H1 (cell line): ENCODE results near the gene TECPR2. TPM values are rescaled to one million over a fixed set of nuclear protein-coding genes. Genes with fewer than 3 reads are reported as not detected.

Experiments used
- CTCF ChIA-PET: fragments of 300-600 bp; sonication (Branson Sonifier 250); formaldehyde crosslinking; loops from one replicate; lab custom pipeline; 2021; ENCODE audit not compliant: partially characterized antibody; lab: Charles Lee
- POLR2A ChIA-PET: fragments of 300-600 bp; sonication (Branson Sonifier 250); formaldehyde crosslinking; loops from one replicate; lab custom pipeline; 2021; ENCODE audit warnings: inconsistent platforms; ENCODE audit not compliant: partially characterized antibody; lab: Charles Lee
- DNase-seq, 2 experiments: peaks; one replicate each; pipeline versions ENCODE4 v3.0.0 to v3.0.0-alpha.2; 2010 to 2022; ENCODE audit warnings: low spot score in 2 of 2, low read depth in 1 of 2, mixed read lengths in 1 of 2
- FAIRE-seq: peaks from 2 replicates; lab custom pipeline; 2011; peaks lifted over from hg19 to GRCh38; lab: Jason Lieb, UNC
- H2AFZ ChIP-seq: 2 replicates; pipeline ENCODE4 v1.8.1; 2012; ENCODE audit warnings: low read length, inconsistent platforms
- H2AK5ac ChIP-seq: 2 replicates; pipeline ENCODE4 v1.6.1; 2013; ENCODE audit warnings: low read depth, low read length
- H2BK120ac ChIP-seq: replicated peaks from 2 replicates; pipeline ENCODE3; 2013; ENCODE audit warnings: low read depth, low read length, inconsistent platforms
- H2BK12ac ChIP-seq: 2 replicates; pipeline ENCODE4 v1.6.1; 2013; ENCODE audit warnings: low read depth, low read length
- H2BK15ac ChIP-seq: 2 replicates; pipeline ENCODE4 v1.6.1; 2013; ENCODE audit warnings: low read length
- H2BK20ac ChIP-seq: 2 replicates; pipeline ENCODE4 v1.6.1; 2013; ENCODE audit warnings: low read length
- H2BK5ac ChIP-seq: 2 replicates; pipeline ENCODE4 v1.6.1; 2013; ENCODE audit warnings: low read depth, low read length
- H3K14ac ChIP-seq: 2 replicates; pipeline ENCODE4 v1.6.1; 2013; ENCODE audit warnings: inconsistent platforms; ENCODE audit not compliant: insufficient read length
- H3K18ac ChIP-seq: 2 replicates; pipeline ENCODE4 v1.6.1; 2013; ENCODE audit warnings: low read length; ENCODE audit errors: extremely low read depth
- H3K23ac ChIP-seq: 2 replicates; pipeline ENCODE4 v1.6.1; 2013; ENCODE audit warnings: inconsistent platforms; ENCODE audit not compliant: insufficient read length
- H3K23me2 ChIP-seq: 2 replicates; pipeline ENCODE4 v1.6.1; 2013; ENCODE audit warnings: low read depth, low read length
- H3K27ac ChIP-seq: 2 replicates; pipeline ENCODE4 v1.6.1; 2011; ENCODE audit warnings: low read depth, low read length, inconsistent platforms
- H3K27me3 ChIP-seq, 4 experiments: replicated peaks in 1 of 4; 1 replicate in 1 of 4; 2 replicates in 3 of 4; pipeline versions ENCODE4 v1.6.1 to v1.8.1; 2011 to 2013; ENCODE audit warnings: low read length in 3 of 4, mild to moderate bottlenecking in 3 of 4, inconsistent platforms in 2 of 4, mixed read lengths in 2 of 4, moderate library complexity in 1 of 4; ENCODE audit not compliant: control insufficient read depth in 3 of 4, insufficient read depth in 3 of 4; ENCODE audit errors: extremely low read depth in 1 of 4
- H3K36me3 ChIP-seq, 4 experiments: 2 replicates each; pipeline versions ENCODE4 v1.6.1 to v1.8.1; 2011 to 2013; ENCODE audit warnings: mild to moderate bottlenecking in 4 of 4, low read length in 3 of 4, moderate library complexity in 2 of 4, control low read depth in 1 of 4, inconsistent platforms in 1 of 4; ENCODE audit not compliant: insufficient read depth in 4 of 4, control insufficient read depth in 2 of 4
- H3K4ac ChIP-seq: replicated peaks from 2 replicates; pipeline ENCODE3; 2013; ENCODE audit warnings: low read length, low read depth, mixed read lengths, inconsistent platforms; ENCODE audit not compliant: insufficient read length
- H3K4me1 ChIP-seq, 4 experiments: replicated peaks in 1 of 4; 1 replicate in 1 of 4; 2 replicates in 3 of 4; pipeline versions ENCODE4 v1.6.1 to v1.8.1; 2011 to 2013; ENCODE audit warnings: low read length in 3 of 4, inconsistent platforms in 2 of 4, mixed read lengths in 1 of 4; ENCODE audit not compliant: insufficient read depth in 4 of 4, control insufficient read depth in 3 of 4
- H3K4me2 ChIP-seq, 2 experiments: 2 replicates each; pipeline versions ENCODE4 v1.6.1 to v1.8.1; 2011 to 2013; ENCODE audit warnings: low read depth in 2 of 2, low read length in 2 of 2, control low read depth in 1 of 2, inconsistent platforms in 1 of 2, mild to moderate bottlenecking in 1 of 2; ENCODE audit not compliant: insufficient read depth in 1 of 2
- H3K4me3 ChIP-seq, 4 experiments: fragments of 200-600, 300-600 bp in 1 of 4; sonication (generic), shearing (Covaris generic), sonication (Bioruptor Twin) in 1 of 4; 2 replicates each; pipeline versions ENCODE4 v1.5.1 to v1.8.1; 2011 to 2016; ENCODE audit warnings: low read length in 4 of 4, low read depth in 3 of 4, control low read depth in 2 of 4, inconsistent platforms in 2 of 4, mild to moderate bottlenecking in 2 of 4, mixed read lengths in 1 of 4, moderate library complexity in 1 of 4; ENCODE audit not compliant: insufficient read depth in 2 of 4; ENCODE audit errors: extremely low read depth in 1 of 4
- H3K56ac ChIP-seq: replicated peaks from 2 replicates; pipeline ENCODE3; 2013; ENCODE audit warnings: low read depth, mild to moderate bottlenecking, mixed read lengths, low read length, inconsistent platforms; ENCODE audit not compliant: insufficient read length
- H3K79me1 ChIP-seq: 2 replicates; pipeline ENCODE4 v1.6.1; 2013; ENCODE audit warnings: low read depth, low read length, control low read depth
- H3K79me2 ChIP-seq, 2 experiments: 2 replicates each; pipeline versions ENCODE4 v1.6.1 to v1.8.1; 2012 to 2013; ENCODE audit warnings: low read length in 2 of 2, mild to moderate bottlenecking in 2 of 2, inconsistent platforms in 1 of 2; ENCODE audit not compliant: insufficient read depth in 2 of 2, control insufficient read depth in 1 of 2
- H3K9ac ChIP-seq, 4 experiments: replicated peaks in 1 of 4; 1 replicate in 1 of 4; 2 replicates in 3 of 4; pipeline versions ENCODE4 v1.6.1 to v1.8.1; 2011 to 2013; ENCODE audit warnings: low read depth in 3 of 4, low read length in 3 of 4, control low read depth in 2 of 4, mild to moderate bottlenecking in 2 of 4, moderate library complexity in 2 of 4, inconsistent platforms in 1 of 4; ENCODE audit errors: extremely low read depth in 1 of 4
- H3K9me3 ChIP-seq, 2 experiments: 2 replicates each; pipeline versions ENCODE4 v1.6.1 to v1.8.1; 2012 to 2013; ENCODE audit warnings: mild to moderate bottlenecking in 2 of 2, moderate library complexity in 2 of 2, control low read depth in 1 of 2, inconsistent platforms in 1 of 2, low read depth in 1 of 2, low read length in 1 of 2, mixed read lengths in 1 of 2; ENCODE audit not compliant: insufficient read depth in 2 of 2
- H4K20me1 ChIP-seq, 2 experiments: replicated peaks in 1 of 2; 2 replicates each; pipeline versions ENCODE3 to v1.8.1; 2011 to 2013; ENCODE audit warnings: inconsistent platforms in 2 of 2, low read length in 2 of 2, mild to moderate bottlenecking in 1 of 2; ENCODE audit not compliant: insufficient read depth in 2 of 2, control insufficient read depth in 1 of 2
- H4K5ac ChIP-seq: 2 replicates; pipeline ENCODE4 v1.6.1; 2013; ENCODE audit warnings: low read length, low read depth, mixed read lengths, inconsistent platforms; ENCODE audit not compliant: insufficient read length
- H4K8ac ChIP-seq: 2 replicates; pipeline ENCODE4 v1.8.0; 2013; ENCODE audit warnings: mild to moderate bottlenecking, moderate library complexity, low read length, inconsistent platforms; ENCODE audit not compliant: insufficient read depth; ENCODE audit errors: extremely low read depth
- H4K91ac ChIP-seq: replicated peaks from 2 replicates; pipeline ENCODE3; 2013; ENCODE audit warnings: low read length, mixed read lengths, inconsistent platforms; ENCODE audit not compliant: insufficient read length
- CHD2 ChIP-seq: IDR thresholded peaks from 2 replicates; pipeline ENCODE4 v1.6.1; 2012; ENCODE audit warnings: low read length, improper control_type of control experiment
- FOSL1 ChIP-seq: IDR thresholded peaks from 2 replicates; pipeline ENCODE4 v1.6.1; 2011; ENCODE audit warnings: mild to moderate bottlenecking, low read depth, low read length, moderate library complexity; ENCODE audit not compliant: insufficient read depth
- KDM4A ChIP-seq: IDR thresholded peaks from one replicate; pipeline ENCODE4 v1.7.1; 2012; ENCODE audit warnings: low read depth, mild to moderate bottlenecking, moderate library complexity, low read length, inconsistent platforms; ENCODE audit not compliant: severe bottlenecking
- SIN3A ChIP-seq, 2 experiments: IDR thresholded peaks in 1 of 2; conservative IDR thresholded peaks in 1 of 2; 2 replicates each; pipeline ENCODE4 v1.6.1; 2011 to 2012; ENCODE audit warnings: low read length in 2 of 2, improper control_type of control experiment in 1 of 2, low read depth in 1 of 2, mild to moderate bottlenecking in 1 of 2
- WGBS, 2 experiments: shearing (Covaris generic) in 1 of 2; methylation state at CpG; one replicate each; pipeline versions ENCODE4 v1.1.6 to v1.1.7; 2013 to 2015; ENCODE audit warnings: low lambda C conversion rate in 2 of 2, mixed read lengths in 2 of 2, inconsistent platforms in 1 of 2, low coverage in 1 of 2, missing lambda C conversion rate in 1 of 2; ENCODE audit not compliant: insufficient replicate concordance in 2 of 2, insufficient coverage in 1 of 2, insufficient read length in 1 of 2; ENCODE audit errors: extremely low coverage in 1 of 2, missing lambda C conversion rate in 1 of 2; 5-methylcytosine and 5-hydroxymethylcytosine counted together
- polyA plus RNA-seq, 7 experiments: library from polyadenylated mRNA; depleted of rRNA in 3 of 7; stranded (reverse) in 5 of 7; unstranded in 2 of 7; fragments of >200 nt in 5 of 7; fragments of 200-250 nt in 2 of 7; gene quantifications; 1 replicate in 5 of 7; 2 replicates in 1 of 7; 4 replicates in 1 of 7; pipeline versions ENCODE4 v1.2.1 to v1.2.3, GENCODE V29; 2011 to 2013; ENCODE audit warnings: missing spikeins in 2 of 7, mixed read lengths in 2 of 7
- total RNA-seq: library from RNA; stranded (reverse); fragmentation: NEBNext Ultra II Directional; extraction: Animal tissue kit (Norgen Biotek cat#: 25700); gene quantifications from 2 replicates; pipeline ENCODE4 v1.2.1, GENCODE V29; 2021
- TF ChIP-seq, protein P1 (sequence below): IDR thresholded peaks from 2 replicates; pipeline ENCODE4 v1.6.1; 2012; ENCODE audit warnings: inconsistent platforms

Gene TECPR2
- total and polyA plus RNA-seq, 2 of the 8 experiments (the other 6 are each of a cell fraction or from before 2014, with no cell fraction given): 6.8 to 19.4 TPM

DNA sequence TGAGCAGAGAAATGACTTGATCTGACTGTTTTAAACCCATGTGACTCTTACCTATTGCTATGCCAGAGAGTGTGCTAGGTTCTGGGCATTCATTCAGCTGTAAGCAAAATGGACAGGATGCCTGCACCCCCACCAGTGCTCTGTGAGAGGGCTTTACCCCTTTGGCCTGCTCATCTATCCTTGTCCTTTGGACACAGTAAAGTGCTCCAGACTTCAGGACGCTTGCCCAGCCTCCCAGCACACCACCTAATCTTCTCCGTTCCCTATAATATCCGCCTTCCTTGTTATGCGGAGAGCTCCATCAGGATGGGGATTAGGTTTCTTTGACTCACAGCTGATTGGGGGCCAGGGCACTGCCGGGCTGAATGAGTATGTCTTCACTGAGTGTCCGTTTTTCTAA is 47.6 kb upstream of the TECPR2 start:
- H3K4me3 ChIP-seq: no peak overlapping the region; a peak in 1 of 8 replicates
- H3K36me3 ChIP-seq: no peaks in the 10 kb centered on the region
- H4K20me1 ChIP-seq: no peaks in the 10 kb centered on the region
- H4K5ac ChIP-seq: no peak overlapping the region
- DNase-seq (no peak), FAIRE-seq (no peak)
- H3K23ac ChIP-seq: no peak overlapping the region
- H2BK20ac ChIP-seq: peak overlapping the region; percentile 9; the same call in 1 of the 2 replicates
- ChIA-PET POLR2A (interaction anchor here (1.2 to 2.7 kb wide), 3 partner anchors 17 to 227 kb away, joined by 3 to 7 read pairs (median 4); no protein-coding TSS in a partner anchor), CTCF (interaction anchor here (0.6 to 6.8 kb wide), 23 partner anchors 9 to 269 kb away, joined by 3 to 44 read pairs (median 4); partner anchors contain the start of gene MOK)
- no peak overlapping the region for H3K56ac ChIP-seq
- peaks cover 1 to 5% (median 4%) of the 10 kb centered on the region in 4 experiments; a peak in 4 of 7 replicates for H3K4me1 ChIP-seq
- peak overlapping the region; percentile 26 to 84; a peak in 2 of 4 replicates for H3K4me2 ChIP-seq
- 0 out of 2 replicates have a peak overlapping the region, but pooled peaks have one; percentile 10 for H2BK5ac ChIP-seq
- peak overlapping the region; percentile 55; the same call in 1 of the 2 replicates for H2BK12ac ChIP-seq
- H3K9ac ChIP-seq: no peak overlapping the region
- H2AFZ ChIP-seq: no peak overlapping the region
- no peaks in the 10 kb centered on the region for H3K79me2 ChIP-seq
- 71% methylated on average over 6 of the region's 6 CpGs; no CpG with 5 or more reads in 1 of the 2 experiments for WGBS, 2 experiments
- H4K91ac ChIP-seq: no peak overlapping the region
- no peak overlapping the region for H4K8ac ChIP-seq
- H3K9me3 ChIP-seq: no peaks in the 10 kb centered on the region
- H2BK120ac ChIP-seq: no peak overlapping the region
- no peak overlapping the region for H3K18ac ChIP-seq
- TF ChIP-seq FOSL1: no peak
- no peak for TF ChIP-seq KDM4A
- TF ChIP-seq CHD2: no peak
- TF ChIP-seq, protein P1, sequence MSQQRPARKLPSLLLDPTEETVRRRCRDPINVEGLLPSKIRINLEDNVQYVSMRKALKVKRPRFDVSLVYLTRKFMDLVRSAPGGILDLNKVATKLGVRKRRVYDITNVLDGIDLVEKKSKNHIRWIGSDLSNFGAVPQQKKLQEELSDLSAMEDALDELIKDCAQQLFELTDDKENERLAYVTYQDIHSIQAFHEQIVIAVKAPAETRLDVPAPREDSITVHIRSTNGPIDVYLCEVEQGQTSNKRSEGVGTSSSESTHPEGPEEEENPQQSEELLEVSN: no peak
- no peak for TF ChIP-seq SIN3A (conservative IDR thresholded peaks at IDR 0.05 in 1 of 2, IDR thresholded peaks at IDR 0.05 in 1 of 2; ENCODE audit: low read depth in 1 of 2, low read length in 2 of 2)
- H3K27ac ChIP-seq: no peak overlapping the region
- no peak overlapping the region for H3K14ac ChIP-seq
- peaks cover 0 to 14% (median 12%) of the 10 kb centered on the region in 4 experiments; a peak in 5 of 7 replicates for H3K27me3 ChIP-seq
- no peaks in the 10 kb centered on the region; the same call in 1 of the 2 replicates for H3K79me1 ChIP-seq
- no peak overlapping the region for H2BK15ac ChIP-seq
- peaks cover 14% of the 10 kb centered on the region for H3K23me2 ChIP-seq
- H3K4ac ChIP-seq: no peak overlapping the region
- H2AK5ac ChIP-seq: no peak overlapping the region
